GM19372 (cell line): ENCODE measurements around the gene RANBP9.

ENCODE experiments used
- ATAC-seq: cut with Tn5 transposase; IDR thresholded peaks from one replicate; pipeline ENCODE4 v1.9.1; 2021; ENCODE audit warnings: mild to moderate bottlenecking, low read depth, moderate library complexity; ENCODE audit not compliant: unreplicated experiment

The RANBP9 gene

DNA sequence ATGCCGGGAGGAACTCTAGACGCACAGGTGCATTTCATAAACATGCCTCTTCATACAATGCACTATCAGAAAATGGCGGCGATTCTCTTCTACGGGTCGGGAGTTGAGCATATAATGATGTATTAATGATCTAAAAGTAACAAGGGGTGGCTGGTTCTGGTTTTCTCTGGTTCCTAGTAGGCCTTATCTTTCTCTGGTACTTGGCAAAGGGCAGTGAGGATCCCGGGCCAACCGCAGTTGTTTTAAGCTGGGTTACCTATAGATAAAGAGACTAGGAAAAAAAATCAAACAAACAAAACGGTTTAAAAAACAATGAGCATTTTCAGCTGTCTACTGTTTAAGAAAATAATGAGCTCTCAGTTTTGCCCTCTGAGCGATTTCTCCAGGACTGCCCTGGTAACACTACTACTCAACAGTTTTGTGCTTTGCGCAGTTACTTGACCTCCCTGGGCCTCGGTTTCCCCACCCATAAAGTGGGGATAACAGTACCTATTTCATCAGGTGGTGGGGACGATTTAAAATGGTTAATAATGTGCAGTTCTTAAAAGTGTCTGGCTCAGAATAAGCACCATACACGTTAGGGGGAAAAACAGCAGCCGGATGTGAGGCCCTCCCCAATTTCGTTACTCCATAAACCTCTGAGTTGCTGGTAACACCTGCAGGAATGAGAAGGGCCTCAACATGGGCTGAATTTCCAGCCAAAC lies 138.5 kb downstream of the RANBP9 start:
- ATAC-seq, result no peak

GRCh38 chr6:13572240-13572639 lies 139.4 kb downstream of the RANBP9 start:
- no peak for ATAC-seq
